Measurements from ENCODE around the gene SETBP1.

The SETBP1 gene

DNA sequence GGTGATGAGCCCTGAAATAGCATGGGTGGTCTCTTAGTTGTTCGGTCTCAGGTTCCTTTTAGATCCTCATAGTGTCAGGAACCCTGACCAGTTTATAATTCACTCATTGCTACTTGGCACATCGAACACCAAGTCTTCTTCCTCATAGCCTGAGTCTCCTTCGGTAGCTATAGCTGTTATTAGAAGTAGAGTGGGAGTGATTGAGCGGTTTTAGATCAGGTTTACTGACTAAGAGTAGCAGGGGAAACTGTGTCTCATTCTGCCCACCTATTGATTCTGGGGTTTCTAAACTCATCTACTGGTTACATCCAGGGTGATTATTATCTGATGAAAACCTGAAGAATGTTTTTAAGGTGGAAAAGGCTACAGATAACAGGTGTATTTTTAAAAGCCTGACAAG is 114.6 kb downstream of the SETBP1 start:
- Histone ChIP-seq H4K5ac (ENCODE audit: low read length) (no peak overlapping the region), H3K18ac (ENCODE audit: low read length) (no peak overlapping the region), H3K23ac (ENCODE audit: low read length) (no peak overlapping the region), H3K79me2 (ENCODE audit: control insufficient read depth, insufficient read depth, low read length) (no peaks in the 10 kb centered on the region), H3K27ac (ENCODE audit: low read depth, low read length) (no peak overlapping the region), H2BK15ac (replicated peaks; ENCODE audit: low read depth) (no peak overlapping the region), H3K36me3 (ENCODE audit: control insufficient read depth, insufficient read depth, low read length) (no peaks in the 10 kb centered on the region), H3K4me1 (ENCODE audit: control insufficient read depth, low read depth, low read length) (peaks cover 5% of the 10 kb centered on the region), H3K9ac (ENCODE audit: low read length) (no peak overlapping the region), H3K4me3 (ENCODE audit: low read length) (no peak overlapping the region), H3K4me2 (ENCODE audit: low read length) (no peak overlapping the region), H2BK120ac (ENCODE audit: low read depth, low read length) (no peak overlapping the region), H3K56ac (ENCODE audit: low read length) (no peak overlapping the region), H3K27me3 (ENCODE audit: insufficient read depth, low read length, poor library complexity) (no peaks in the 10 kb centered on the region), H3K79me1 (ENCODE audit: low read length) (no peaks in the 10 kb centered on the region), H2AK5ac (ENCODE audit: low read length) (no peak overlapping the region), H4K8ac (ENCODE audit: low read depth, low read length) (no peak overlapping the region), H2BK5ac (ENCODE audit: low read length) (no peak overlapping the region), H3K4ac (ENCODE audit: low read depth, low read length) (no peak overlapping the region)
- WGBS (ENCODE audit: extremely low coverage, insufficient coverage, low lambda C conversion rate), result no CpG with 5 or more reads among the region's 4 CpGs
- DNase-seq, result no peak

DNA sequence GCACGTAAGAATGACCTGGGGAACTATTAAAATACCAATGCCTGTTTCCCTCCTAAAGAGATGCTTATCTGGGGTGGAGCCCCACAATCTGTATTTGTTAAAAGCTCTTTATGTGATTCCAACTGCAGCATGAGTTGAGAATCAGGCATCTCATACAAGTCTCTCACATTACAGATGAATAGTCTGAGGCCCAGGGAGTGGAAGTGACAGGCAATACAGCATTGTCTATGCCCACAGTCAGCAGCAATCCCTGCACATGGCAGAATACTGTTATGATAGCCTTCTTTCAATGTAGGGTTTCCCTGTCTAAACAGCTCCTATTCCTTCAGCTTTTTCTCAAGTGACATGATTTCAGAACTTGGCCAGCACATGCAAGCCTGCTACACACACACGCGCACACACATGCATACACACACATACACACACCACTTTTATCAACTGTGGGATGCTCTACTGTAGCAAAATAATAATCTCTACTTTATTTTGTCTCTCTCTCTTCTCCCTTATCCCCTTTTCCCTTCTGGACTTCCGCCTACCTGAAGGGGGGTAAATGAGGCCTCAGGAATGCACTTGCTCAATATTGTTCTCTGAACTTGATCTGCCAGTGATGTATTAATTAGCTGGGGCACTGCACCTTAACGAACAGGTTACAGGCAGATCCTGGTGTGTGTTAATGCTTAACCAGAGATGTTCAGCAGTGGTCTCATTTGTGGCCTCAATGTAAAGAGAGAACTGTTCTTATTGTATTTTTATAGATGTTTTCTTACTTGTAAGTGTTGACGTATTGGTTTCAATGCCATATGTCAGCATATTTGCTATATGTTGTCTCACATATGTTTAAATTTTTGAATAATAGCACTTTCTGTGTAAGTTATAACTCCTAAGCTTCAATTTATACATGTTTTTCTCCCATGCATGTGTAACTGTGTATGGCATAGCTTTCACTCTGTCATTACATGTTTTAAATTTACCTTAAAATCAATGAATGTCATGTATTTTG is 116.0 kb downstream of the SETBP1 start:
- no peak overlapping the region for H3K18ac ChIP-seq (ENCODE audit: low read length)
- no peak overlapping the region for H2BK120ac ChIP-seq (ENCODE audit: low read depth, low read length)
- H2BK5ac ChIP-seq (ENCODE audit: low read length), result no peak overlapping the region
- no CpG with 5 or more reads among the region's 6 CpGs for WGBS (ENCODE audit: extremely low coverage, insufficient coverage, low lambda C conversion rate)
- H3K27me3 ChIP-seq (ENCODE audit: insufficient read depth, low read length, poor library complexity), result no peaks in the 10 kb centered on the region
- H4K8ac ChIP-seq (ENCODE audit: low read depth, low read length), result no peak overlapping the region
- no peak overlapping the region for H3K4me2 ChIP-seq (ENCODE audit: low read length)
- H3K23ac ChIP-seq (ENCODE audit: low read length), result no peak overlapping the region
- H2BK15ac ChIP-seq (replicated peaks; ENCODE audit: low read depth), result no peak overlapping the region
- DNase-seq, result no peak
- H2AK5ac ChIP-seq (ENCODE audit: low read length), result no peak overlapping the region
- H3K4me3 ChIP-seq (ENCODE audit: low read length), result no peak overlapping the region
- no peak overlapping the region for H3K27ac ChIP-seq (ENCODE audit: low read depth, low read length)
- no peak overlapping the region for H4K5ac ChIP-seq (ENCODE audit: low read length)
- H3K79me2 ChIP-seq (ENCODE audit: control insufficient read depth, insufficient read depth, low read length), result no peaks in the 10 kb centered on the region
- H3K79me1 ChIP-seq (ENCODE audit: low read length), result no peaks in the 10 kb centered on the region
- H3K4ac ChIP-seq (ENCODE audit: low read depth, low read length), result no peak overlapping the region
- H3K56ac ChIP-seq (ENCODE audit: low read length), result no peak overlapping the region
- H3K36me3 ChIP-seq (ENCODE audit: control insufficient read depth, insufficient read depth, low read length), result no peaks in the 10 kb centered on the region
- peaks cover 3% of the 10 kb centered on the region for H3K4me1 ChIP-seq (ENCODE audit: control insufficient read depth, low read depth, low read length)
- no peak overlapping the region for H3K9ac ChIP-seq (ENCODE audit: low read length)

DNA sequence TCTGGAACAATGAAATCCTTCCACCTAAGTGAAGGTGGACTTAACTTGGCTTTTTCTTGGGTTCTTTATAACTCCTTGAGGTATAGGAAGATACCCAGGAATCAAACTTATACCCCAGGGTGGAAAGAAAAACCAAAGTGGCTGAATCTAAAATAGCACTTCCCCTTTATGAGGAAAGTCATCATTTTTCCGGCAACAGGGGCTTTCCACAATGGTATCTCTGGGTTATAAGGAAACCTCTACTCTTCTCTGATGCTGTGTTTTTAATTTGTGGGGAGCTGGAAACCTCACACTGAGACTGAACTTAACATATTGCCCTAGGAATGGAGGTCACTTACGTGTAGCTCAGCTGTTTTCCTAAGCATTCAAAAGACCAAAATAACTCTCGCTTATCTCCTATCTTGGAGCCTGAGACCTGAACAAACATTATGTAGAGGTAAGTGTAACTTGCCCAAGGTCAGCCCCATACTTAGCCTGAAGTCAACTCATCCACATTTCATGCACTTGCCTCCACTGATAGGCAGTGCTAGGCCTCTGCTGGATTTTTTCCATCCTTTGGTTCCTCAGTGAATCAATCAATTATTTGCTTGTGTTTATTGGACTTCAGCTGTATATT is 117.9 kb downstream of the SETBP1 start:
- Histone ChIP-seq H3K4me3 (ENCODE audit: low read length) (no peak overlapping the region), H3K4me2 (ENCODE audit: low read length) (no peak overlapping the region), H3K9ac (ENCODE audit: low read length) (no peak overlapping the region), H3K79me2 (ENCODE audit: control insufficient read depth, insufficient read depth, low read length) (no peaks in the 10 kb centered on the region), H2AK5ac (ENCODE audit: low read length) (no peak overlapping the region), H3K18ac (ENCODE audit: low read length) (no peak overlapping the region), H2BK15ac (replicated peaks; ENCODE audit: low read depth) (no peak overlapping the region), H3K23ac (ENCODE audit: low read length) (no peak overlapping the region), H3K79me1 (ENCODE audit: low read length) (no peaks in the 10 kb centered on the region), H4K5ac (ENCODE audit: low read length) (no peak overlapping the region), H2BK120ac (ENCODE audit: low read depth, low read length) (no peak overlapping the region), H3K4ac (ENCODE audit: low read depth, low read length) (no peak overlapping the region), H3K27me3 (ENCODE audit: insufficient read depth, low read length, poor library complexity) (no peaks in the 10 kb centered on the region), H3K36me3 (ENCODE audit: control insufficient read depth, insufficient read depth, low read length) (no peaks in the 10 kb centered on the region), H3K27ac (ENCODE audit: low read depth, low read length) (no peak overlapping the region), H2BK5ac (ENCODE audit: low read length) (no peak overlapping the region), H4K8ac (ENCODE audit: low read depth, low read length) (no peak overlapping the region), H3K56ac (ENCODE audit: low read length) (no peak overlapping the region), H3K4me1 (ENCODE audit: control insufficient read depth, low read depth, low read length) (peaks cover 5% of the 10 kb centered on the region)
- DNase-seq, result no peak
- WGBS (ENCODE audit: extremely low coverage, insufficient coverage, low lambda C conversion rate), result no CpG with 5 or more reads among the region's 3 CpGs

DNA sequence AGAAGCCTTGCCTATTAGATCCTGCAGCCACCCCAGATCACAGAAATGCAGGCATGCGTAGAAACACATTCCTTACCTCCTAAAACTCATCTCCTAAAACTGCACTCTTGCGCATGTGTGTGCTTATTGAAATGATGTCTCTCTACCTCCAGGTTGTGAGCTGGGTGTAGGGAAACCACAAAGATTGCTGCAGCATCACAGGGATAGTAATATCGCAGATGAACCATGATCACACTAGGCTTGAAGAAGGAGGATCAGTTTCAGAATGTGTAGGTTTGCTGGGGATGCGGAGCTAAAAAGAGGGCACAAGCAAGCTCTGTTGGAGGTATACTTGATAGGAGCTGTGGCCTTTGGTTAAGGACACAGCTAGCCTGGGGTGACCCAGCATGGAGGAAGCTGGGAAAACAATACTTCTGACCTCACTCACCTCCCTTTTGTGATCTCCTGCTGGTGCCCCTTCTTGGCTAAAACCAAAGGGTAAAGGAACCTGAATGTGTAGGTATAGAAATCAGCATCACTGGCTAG is 118.8 kb downstream of the SETBP1 start:
- H3K36me3 ChIP-seq (ENCODE audit: control insufficient read depth, insufficient read depth, low read length), result no peaks in the 10 kb centered on the region
- H3K18ac ChIP-seq (ENCODE audit: low read length), result no peak overlapping the region
- no peak overlapping the region for H2BK5ac ChIP-seq (ENCODE audit: low read length)
- no peak for DNase-seq
- H2BK120ac ChIP-seq (ENCODE audit: low read depth, low read length), result no peak overlapping the region
- H4K8ac ChIP-seq (ENCODE audit: low read depth, low read length), result no peak overlapping the region
- no peak overlapping the region for H2BK15ac ChIP-seq (replicated peaks; ENCODE audit: low read depth)
- no peak overlapping the region for H3K4me3 ChIP-seq (ENCODE audit: low read length)
- WGBS (ENCODE audit: extremely low coverage, insufficient coverage, low lambda C conversion rate), result no CpG with 5 or more reads among the region's 4 CpGs
- H3K4me1 ChIP-seq (ENCODE audit: control insufficient read depth, low read depth, low read length), result peaks cover 5% of the 10 kb centered on the region
- H2AK5ac ChIP-seq (ENCODE audit: low read length), result no peak overlapping the region
- no peak overlapping the region for H3K9ac ChIP-seq (ENCODE audit: low read length)
- no peak overlapping the region for H3K4me2 ChIP-seq (ENCODE audit: low read length)
- H3K56ac ChIP-seq (ENCODE audit: low read length), result no peak overlapping the region
- no peaks in the 10 kb centered on the region for H3K79me1 ChIP-seq (ENCODE audit: low read length)
- H3K23ac ChIP-seq (ENCODE audit: low read length), result no peak overlapping the region
- no peaks in the 10 kb centered on the region for H3K27me3 ChIP-seq (ENCODE audit: insufficient read depth, low read length, poor library complexity)
- no peak overlapping the region for H3K27ac ChIP-seq (ENCODE audit: low read depth, low read length)
- H3K79me2 ChIP-seq (ENCODE audit: control insufficient read depth, insufficient read depth, low read length), result no peaks in the 10 kb centered on the region
- no peak overlapping the region for H4K5ac ChIP-seq (ENCODE audit: low read length)
- no peak overlapping the region for H3K4ac ChIP-seq (ENCODE audit: low read depth, low read length)

DNA sequence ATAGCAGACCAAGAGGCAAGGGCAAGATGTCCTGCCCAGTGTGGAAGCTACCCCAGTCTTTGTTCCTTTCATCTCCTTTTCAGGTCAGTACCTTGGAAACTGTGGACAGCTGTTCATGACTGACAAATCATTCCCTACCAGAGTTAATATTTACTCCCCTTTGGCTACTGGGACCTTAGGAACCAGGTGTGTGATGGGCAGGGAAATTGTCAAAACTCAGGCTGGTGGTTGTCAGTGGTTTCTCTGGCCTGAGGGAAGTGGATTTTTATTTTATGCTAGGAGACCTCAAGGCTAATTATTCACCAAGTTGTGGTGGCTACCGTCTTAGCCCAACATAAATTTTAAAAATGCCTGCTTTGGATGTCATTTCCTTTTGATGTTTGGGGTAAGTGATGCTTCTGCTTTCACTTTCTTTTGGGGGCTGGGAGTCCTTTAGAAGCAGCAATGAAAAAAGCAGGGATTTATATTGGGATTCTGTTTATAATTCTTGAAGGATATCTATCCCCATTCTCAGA is 119.3 kb downstream of the SETBP1 start:
- Histone ChIP-seq H2BK15ac (replicated peaks; ENCODE audit: low read depth) (no peak overlapping the region), H2AK5ac (ENCODE audit: low read length) (no peak overlapping the region), H3K9ac (ENCODE audit: low read length) (no peak overlapping the region), H3K36me3 (ENCODE audit: control insufficient read depth, insufficient read depth, low read length) (no peaks in the 10 kb centered on the region), H3K4ac (ENCODE audit: low read depth, low read length) (no peak overlapping the region), H3K18ac (ENCODE audit: low read length) (no peak overlapping the region), H3K56ac (ENCODE audit: low read length) (no peak overlapping the region), H3K23ac (ENCODE audit: low read length) (no peak overlapping the region), H3K79me1 (ENCODE audit: low read length) (no peaks in the 10 kb centered on the region), H3K4me1 (ENCODE audit: control insufficient read depth, low read depth, low read length) (peaks cover 5% of the 10 kb centered on the region), H4K5ac (ENCODE audit: low read length) (no peak overlapping the region), H4K8ac (ENCODE audit: low read depth, low read length) (no peak overlapping the region), H3K79me2 (ENCODE audit: control insufficient read depth, insufficient read depth, low read length) (no peaks in the 10 kb centered on the region), H3K27me3 (ENCODE audit: insufficient read depth, low read length, poor library complexity) (no peaks in the 10 kb centered on the region), H2BK120ac (ENCODE audit: low read depth, low read length) (no peak overlapping the region), H3K4me2 (ENCODE audit: low read length) (no peak overlapping the region), H3K4me3 (ENCODE audit: low read length) (no peak overlapping the region), H3K27ac (ENCODE audit: low read depth, low read length) (no peak overlapping the region), H2BK5ac (ENCODE audit: low read length) (no peak overlapping the region)
- no peak for DNase-seq
- WGBS (ENCODE audit: extremely low coverage, insufficient coverage, low lambda C conversion rate), result no CpG with 5 or more reads among the region's 1 CpG

All from mesendoderm (in vitro differentiated cells).